ENCODE data around the gene CAPN10.

CAPN10 gene

DNA sequence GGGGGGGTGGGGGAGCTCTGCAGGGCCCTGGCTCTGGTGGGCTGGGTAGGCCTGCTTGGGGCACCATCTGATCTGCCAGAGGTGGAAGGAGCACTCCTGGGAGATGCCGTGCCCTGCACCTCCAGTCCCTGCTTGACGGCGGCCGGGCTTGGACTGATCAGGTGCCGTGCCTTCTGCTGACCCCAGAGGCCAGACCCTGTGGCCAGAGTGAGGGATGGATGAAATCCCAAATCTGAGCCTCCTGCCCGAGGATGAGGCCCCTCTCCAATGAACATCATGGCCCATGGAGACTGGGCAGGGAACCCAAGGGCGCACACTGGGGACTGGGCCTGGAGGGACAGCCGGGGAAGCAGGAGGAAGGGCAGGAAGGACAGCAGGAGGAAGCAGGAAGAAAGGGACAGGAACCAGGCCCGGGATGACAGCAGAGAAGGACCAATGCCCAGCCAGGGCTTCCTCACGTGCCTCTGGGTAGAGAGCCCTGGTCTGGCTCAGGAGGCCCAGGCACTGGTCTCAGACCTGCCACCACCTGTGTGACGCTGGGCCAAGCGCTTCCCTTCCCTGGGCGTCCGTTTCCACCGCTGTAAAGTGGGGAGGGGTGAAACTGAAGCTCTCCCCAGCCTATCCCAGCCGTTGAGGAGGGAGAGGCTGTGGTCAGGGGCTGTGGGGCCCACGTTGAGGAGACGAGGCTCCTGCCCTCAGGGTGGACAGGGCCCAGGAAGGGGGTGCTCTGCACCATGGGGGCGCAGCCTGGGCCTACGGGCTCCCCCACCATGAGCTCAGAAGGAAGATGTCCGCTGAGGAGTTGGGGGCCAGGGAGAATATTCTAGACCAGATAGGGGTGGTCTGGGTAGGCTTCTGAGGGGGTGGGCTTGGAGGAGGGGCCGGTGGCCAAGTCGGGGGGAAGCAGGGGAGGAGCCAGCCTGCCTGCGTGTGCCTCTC, 37.7 kb downstream of the CAPN10 start:
- DNase-seq (ENCODE audit: low spot score) = no peak

DNA sequence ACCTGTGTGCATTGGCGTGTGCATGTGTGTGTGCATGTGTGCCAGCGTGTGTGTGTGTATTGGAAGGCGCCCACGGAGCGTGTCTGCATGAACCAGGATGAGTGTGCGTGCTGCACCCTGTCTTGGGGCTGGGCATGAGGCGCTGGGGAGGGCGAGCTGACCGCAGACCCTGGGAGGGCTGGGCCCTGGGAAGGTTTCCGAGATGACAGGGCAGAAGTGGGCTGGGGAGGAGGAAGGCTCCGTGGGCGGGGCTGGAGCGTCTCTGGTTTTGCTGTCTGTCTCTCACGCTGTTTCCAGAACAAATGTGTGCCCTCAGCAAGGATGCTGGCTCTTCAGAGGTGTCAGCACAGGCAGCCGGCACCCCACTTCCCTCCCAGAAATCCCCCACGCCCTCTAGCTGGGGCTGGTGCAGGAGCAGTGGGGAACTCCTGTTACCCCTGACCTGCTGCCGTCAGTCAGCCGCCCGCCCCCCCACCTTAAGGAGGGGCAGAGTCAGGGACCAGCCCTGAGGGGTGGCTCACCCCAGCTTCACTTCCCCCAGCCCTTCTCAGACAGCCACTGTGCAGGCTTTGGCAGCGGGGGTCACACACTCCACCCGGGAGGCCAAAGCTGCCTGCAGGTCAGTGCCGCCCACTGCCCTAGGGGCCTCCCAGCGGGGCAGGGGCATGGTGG, 38.6 kb downstream of the CAPN10 start, which contains the start of gene GPR35:
GPR35 (plus strand) TSS at position 531 of the 672 bp plus-strand sequence. CDS start 4,473 bp downstream, outside the sequence.
- DNase-seq (ENCODE audit: low spot score) = no peak

DNA sequence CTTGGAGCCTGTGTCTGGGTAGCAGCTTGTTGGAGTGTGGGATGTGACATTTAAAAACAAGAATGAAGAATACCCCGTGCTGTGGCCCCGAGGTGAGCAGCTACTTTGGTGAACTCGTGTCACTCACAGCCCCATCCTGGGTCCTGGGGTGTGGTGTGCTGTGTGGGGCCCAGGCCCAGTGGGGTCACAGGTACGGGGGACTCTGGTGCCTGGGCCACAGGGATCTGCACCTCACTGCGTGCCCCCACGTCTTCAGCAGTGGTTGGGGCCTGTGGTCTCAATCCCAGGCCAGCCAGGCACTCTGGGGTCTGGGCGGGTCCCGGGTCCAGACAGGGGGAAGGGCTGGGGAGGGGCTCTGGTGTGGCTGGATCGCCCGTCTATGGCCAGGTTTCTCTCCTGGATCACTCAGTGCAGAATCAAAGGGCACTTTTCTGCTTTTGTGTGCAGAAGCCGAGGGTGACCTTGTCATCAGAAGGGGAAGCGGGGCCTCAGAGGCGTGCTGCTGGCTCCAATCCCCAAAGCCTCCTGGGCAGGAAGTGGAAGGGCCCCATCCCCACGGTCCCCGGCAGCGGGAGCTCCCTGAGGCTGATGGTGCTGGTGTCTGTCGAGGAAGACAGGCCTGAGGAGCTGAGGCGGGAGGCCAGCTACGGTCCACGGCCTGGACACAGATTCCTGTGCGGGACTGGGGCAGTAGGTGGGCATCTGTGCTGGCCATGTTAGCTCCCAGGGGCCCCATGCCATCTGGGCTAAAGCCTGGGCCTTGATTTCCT, 40.2 kb downstream of the CAPN10 start:
- DNase-seq (ENCODE audit: low spot score) = peak; percentile 51

DNA sequence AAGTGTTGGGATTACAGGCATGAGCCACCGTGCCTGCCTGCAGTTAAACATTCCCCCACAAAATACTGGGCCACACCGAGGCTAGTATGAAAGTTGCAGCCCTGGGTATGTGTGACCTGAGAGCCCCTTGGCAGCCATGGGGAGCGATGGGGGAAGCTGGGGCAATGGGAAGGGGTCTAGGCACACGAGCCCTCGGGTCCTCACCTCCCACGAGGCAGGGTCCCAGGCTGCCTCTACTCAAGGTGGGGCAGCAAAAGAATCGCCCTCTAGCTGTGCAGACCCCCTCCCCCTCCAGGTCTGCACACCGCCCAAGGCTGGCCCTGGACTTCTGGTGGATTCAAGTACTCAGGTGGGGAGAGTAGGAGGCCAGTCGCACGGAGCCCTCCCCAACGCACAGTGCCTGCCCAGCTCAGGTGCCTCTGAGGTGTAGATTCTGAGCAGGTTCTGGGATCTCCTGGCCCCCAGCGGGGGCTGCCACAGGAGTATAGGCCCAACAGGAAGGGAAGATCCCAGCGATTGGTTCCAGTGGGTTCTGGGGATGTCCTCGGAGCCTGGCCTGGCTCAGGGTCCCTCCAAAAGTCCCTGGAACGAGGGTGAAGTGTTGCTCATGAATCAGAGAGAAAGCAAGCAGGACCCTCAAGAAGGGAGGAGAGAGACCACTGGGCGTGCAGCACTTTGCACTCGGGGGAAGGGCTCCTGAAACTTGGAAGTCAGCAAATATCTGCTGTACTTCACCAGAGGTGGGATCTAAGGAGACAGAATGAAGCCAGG, 41.4 kb downstream of the CAPN10 start:
- DNase-seq (ENCODE audit: low spot score) = peak; percentile 38

DNA sequence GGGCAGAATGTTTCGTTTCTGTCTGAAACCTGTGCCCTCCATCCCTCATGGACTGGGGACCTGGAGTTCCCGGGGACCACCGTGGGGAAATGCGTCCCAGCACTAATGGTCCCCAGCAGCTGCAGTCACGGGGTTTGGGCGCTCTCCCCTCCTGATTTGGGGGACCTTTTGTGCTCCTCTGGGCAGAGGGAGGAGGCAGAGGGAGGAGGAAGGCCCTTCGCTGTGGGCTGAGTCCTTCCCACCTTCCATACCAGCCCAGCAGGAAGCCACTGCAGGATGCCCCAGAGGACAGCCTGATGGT, 41.9 kb downstream of the CAPN10 start:
- no peak for DNase-seq (ENCODE audit: low spot score)

DNA sequence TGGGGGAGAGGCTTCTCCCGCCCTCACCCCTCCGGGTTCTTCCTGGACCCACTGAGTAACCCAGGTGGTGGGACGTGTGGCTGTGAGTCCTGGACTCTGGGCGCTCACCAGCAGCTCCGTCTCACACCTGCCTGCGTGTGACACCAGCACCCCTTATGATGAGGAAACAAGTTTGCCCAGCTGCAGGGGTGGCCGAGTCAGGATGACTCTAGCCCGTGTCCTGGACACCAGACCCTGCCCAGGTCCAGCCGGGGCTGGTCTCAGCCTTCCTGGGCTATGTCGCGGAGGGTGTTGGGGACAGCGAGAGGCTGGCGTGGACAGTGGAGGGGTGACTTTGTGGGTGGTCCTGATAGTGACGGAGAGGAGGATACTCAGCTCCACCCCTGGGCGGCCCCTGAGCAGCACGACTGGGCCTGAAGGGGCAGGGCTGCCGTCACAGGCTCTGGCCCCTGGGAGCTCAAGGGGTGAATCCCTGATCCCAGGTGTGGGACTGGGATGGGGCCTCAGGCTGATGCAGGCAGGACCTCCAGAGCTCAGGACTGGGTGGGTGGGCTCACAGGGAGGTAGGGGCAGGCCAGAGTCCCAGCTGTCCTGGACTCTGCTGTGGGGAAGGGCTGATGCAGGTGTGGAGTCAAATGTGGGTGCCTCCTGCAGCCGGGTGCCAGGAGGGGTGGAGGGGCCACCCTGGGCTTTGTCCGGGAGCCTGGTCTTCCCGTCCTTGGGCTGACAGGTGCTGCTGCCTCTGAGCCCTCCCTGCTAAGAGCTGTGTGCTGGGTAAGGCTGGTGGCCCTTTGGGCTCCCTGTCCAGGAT, 42.5 kb downstream of the CAPN10 start:
- peak; percentile 49 for DNase-seq (ENCODE audit: low spot score)

DNA sequence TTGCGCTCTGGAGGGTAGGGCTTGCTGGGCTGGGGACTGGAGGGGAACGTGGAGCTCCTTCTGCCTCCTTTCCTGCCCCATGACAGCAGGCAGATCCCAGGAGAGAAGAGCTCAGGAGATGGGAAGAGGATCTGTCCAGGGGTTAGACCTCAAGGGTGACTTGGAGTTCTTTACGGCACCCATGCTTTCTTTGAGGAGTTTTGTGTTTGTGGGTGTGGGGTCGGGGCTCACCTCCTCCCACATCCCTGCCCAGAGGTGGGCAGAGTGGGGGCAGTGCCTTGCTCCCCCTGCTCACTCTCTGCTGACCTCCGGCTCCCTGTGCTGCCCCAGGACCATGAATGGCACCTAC, 43.1 kb downstream of the CAPN10 start:
- DNase-seq (ENCODE audit: low spot score) = no peak

DNA sequence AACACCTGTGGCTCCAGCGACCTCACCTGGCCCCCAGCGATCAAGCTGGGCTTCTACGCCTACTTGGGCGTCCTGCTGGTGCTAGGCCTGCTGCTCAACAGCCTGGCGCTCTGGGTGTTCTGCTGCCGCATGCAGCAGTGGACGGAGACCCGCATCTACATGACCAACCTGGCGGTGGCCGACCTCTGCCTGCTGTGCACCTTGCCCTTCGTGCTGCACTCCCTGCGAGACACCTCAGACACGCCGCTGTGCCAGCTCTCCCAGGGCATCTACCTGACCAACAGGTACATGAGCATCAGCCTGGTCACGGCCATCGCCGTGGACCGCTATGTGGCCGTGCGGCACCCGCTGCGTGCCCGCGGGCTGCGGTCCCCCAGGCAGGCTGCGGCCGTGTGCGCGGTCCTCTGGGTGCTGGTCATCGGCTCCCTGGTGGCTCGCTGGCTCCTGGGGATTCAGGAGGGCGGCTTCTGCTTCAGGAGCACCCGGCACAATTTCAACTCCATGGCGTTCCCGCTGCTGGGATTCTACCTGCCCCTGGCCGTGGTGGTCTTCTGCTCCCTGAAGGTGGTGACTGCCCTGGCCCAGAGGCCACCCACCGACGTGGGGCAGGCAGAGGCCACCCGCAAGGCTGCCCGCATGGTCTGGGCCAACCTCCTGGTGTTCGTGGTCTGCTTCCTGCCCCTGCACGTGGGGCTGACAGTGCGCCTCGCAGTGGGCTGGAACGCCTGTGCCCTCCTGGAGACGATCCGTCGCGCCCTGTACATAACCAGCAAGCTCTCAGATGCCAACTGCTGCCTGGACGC, 43.6 kb downstream of the CAPN10 start:
- DNase-seq (ENCODE audit: low spot score) = peak; percentile 37

DNA sequence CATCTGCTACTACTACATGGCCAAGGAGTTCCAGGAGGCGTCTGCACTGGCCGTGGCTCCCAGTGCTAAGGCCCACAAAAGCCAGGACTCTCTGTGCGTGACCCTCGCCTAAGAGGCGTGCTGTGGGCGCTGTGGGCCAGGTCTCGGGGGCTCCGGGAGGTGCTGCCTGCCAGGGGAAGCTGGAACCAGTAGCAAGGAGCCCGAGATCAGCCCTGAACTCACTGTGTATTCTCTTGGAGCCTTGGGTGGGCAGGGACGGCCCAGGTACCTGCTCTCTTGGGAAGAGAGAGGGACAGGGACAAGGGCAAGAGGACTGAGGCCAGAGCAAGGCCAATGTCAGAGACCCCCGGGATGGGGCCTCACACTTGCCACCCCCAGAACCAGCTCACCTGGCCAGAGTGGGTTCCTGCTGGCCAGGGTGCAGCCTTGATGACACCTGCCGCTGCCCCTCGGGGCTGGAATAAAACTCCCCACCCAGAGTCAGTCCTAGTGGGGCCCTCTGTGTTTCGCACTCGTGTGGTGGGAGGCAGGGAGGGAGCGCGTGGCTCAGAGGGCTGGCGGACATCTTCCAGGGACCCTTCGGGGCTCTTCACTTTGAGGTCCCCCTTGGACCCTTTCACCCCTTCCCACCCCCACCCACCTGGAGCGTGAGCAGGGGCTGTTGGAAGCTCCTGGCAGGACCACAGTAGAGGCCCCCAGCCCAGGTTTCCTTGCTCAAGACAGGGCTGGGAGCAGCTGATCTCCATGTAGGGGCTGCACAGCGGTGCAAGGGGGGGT, 44.4 kb downstream of the CAPN10 start:
- peak; percentile 41 for DNase-seq (ENCODE audit: low spot score)

DNA sequence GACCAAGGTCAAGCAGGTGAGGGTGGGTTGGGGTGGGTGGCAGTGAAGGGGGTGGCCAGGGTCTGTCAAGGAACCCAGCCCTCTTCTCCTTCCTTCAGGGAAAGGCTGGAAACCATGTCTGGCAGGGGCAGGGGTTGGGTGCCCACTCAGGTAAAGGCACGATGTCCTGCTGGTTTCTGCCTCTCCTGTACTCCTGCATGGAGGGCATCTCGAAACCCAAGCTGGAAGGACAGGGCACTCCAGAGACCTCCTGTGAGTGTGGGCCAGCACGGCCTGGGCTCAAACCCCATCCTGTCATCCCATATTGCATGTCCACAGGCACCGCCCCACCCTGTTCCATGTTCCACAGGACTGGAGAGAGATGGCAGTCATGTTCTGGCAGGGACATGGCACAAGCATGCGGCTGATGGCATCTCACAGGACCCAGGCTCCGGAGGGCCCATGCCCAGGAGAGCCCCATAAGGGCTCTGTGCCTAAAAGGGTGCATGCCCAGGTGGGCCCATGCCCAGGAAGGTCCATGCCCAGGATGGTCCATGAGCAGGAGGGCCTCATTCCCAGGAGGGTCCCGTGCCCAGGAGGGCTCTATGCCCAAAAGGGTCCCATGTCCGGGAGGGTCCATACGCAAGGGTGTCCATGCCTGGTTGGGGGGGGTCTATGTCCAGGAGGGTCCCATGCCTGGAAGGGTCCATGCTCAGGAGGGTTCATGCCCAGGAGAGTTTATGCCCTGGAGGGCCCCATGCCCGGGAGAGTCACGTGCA, 45.2 kb downstream of the CAPN10 start:
- no peak for DNase-seq (ENCODE audit: low spot score)

DNA sequence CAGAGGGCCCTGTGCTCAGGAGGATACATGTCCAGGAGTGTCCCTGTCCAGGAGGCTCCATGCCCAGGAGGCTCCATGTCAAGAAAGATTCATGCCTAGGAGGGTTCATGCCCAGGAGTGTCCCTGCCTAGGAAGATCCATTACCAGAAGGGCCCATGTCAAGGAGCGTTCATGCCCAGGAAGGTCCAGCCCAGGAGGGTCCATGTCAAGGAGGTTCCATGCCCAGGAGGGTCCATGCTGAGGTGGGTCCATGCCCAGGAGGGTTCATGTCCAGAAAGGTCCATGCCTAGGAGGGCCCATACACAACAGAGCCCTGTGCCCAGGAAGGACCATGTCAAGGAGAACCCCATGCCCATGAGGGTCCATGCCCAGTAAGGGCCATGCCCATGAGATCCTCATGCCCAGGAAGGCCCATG, 45.8 kb downstream of the CAPN10 start:
- DNase-seq (ENCODE audit: low spot score) = peak; percentile 29

DNA sequence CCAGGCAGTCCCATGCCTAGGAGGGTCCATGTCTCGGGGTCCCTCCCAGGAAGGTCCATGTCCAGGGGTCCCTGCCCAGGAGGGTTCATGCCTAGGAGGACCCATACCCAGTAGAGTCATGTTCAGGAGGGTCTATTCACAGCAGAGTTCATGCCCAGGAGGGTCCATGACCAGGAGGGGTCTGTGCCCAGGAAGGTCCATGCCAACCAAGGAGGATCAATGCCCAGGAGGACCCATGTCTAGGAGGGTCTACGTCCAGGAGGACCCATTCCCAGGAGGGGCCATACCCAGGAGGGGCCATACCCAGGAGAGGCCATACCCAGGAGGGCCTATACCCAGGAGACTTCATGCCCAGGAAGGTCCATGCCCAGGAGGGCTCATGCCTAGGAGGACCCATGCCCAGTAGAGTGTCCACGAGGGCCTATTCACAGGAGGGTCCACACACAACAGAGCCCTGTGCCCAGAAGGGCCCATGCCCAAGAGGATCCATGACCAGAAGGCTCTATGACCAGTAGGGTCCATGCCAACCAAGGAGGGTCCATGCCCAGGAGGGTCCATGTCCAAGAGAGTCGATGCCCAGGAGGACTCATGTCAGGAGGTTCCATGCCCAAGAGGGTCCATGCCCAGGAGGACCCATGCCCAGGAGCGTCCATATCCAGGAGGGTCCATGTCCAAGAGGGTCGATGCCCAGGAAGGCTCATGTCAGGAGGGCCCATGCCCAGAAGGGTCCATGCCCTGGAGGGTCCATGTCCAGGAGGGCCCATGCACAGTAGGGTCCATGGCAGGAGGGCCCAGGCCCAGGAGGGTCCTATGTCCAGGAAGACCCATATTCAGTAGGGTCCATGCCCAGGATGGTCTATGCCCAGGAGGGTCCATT, 48.8 kb downstream of the CAPN10 start:
- DNase-seq (ENCODE audit: low spot score) = peak; percentile 25

DNA sequence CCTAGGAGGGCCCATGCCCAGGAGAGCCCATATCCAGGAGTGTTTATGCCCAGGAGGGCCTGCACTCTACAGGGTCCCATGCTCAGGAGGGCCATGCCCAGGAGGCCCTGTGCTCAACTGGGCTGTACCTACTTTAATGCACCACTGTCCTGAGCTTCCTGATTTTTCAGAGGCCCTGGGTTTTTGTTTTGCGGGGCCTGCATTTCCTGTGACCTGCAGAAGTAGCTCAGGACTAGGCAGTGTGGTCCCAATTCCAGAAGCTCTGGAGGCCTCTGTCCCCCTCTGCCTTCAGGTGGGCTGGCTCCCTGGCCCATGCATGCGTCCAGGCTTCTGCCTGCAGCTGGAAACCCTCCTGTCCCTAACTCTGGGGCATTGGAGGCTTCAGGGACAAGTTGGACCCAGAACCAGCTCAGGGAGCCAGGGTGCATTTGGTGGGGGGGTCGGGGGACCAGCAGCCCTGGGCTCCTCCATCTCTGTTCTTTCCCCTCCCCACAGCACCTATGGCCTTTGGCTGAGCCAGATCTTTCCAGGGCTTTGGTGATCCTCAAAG, 49.5 kb downstream of the CAPN10 start:
- peak; percentile 31 for DNase-seq (ENCODE audit: low spot score)

DNA sequence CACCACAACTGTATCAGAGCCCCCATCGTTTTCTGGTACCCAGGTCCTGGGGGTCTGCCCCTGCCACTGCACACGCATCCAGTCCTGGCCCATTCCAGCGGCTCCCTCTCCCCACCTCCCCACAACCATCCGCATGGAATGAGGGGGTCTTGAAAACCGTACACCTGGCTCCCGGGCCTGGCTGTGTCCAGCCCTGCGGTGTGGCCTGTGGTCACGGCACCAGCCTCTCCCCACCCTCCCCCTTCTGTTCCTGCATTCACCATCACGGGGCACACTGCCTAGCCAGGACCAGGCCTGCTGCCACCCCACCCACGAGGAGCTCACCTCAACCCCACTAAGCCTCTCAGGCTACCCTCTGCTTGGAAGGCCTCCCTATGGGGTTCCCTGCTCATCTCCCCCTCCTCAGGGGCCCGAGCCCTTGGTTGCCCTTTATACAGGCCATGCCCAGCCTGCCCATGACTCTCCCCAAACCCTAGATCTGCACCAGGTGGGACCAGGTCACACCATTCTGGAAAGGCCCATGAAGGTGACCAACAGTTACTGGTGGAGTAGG, 50.1 kb downstream of the CAPN10 start:
- no peak for DNase-seq (ENCODE audit: low spot score)

DNA sequence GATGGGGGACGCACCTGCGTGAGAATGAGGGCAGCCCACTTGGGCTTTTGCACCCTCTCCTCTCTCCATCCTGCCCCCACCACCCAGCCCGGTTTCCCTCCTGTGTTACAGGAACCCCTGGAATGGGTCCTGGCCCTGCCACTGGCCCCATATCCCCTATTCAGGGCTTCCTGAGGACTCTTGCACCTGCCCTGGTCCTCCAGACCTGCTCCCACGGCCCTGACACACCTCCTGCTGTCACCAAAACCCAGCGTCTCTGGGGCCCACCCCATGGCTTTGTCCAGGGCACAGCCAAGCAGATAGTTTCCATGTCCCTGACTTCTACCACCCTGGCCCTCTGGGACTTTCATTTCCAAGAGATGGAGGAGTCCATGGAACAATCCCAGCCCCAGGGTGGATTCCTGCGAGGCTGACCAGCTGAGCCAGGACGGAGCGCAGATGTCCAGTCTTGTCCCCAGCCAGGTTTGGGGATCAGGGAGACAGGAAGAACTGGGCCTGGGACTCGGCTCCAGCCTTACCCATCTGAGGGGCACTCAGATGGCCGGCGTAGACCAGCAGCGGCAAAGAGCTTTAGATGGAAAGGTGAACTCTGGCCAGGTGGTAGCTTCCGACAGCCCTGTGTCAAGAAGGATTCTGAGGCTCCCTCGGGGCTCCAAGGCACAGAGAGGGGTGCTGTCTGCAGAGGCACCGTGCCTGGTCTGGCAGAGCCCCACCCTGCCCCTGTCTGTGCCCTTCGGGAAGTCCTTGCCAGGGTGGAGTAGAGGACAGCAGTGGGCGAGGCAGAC, 50.8 kb downstream of the CAPN10 start:
- no peak for DNase-seq (ENCODE audit: low spot score)

DNA sequence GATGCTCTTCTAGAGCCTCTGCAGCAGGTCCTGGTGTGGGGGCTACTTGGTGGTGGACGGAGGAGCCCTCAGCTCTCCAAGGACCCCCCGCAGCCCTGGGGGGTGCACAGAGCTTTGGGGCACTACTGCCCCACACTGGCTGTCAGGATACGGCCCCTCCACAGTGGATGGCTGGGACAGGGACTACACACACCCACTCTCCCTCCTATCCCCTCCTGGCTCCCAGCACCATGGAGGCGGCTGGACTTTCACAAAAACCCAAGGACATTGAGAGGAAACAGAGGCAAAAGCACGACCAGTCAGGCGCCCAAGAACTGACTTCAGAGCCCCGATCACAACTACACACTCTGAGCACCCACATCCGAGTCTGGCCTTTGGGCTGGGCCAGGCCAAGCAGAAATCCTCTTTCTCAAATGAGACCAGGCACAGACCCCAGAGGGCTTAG, 51.4 kb downstream of the CAPN10 start:
- peak; percentile 27 for DNase-seq (ENCODE audit: low spot score)

All from ecto neural progenitor cell (in vitro differentiated cells).